HG03097 (cell line): ENCODE results near the gene IL4R.
A peak's percentile ranks its signal among the peaks of the same experiment; 100 is the strongest.

Experiments used
- ATAC-seq: cut with Tn5 transposase; IDR thresholded peaks from one replicate; pipeline ENCODE4 v1.9.1; 2021; ENCODE audit not compliant: unreplicated experiment, low FRiP score

Gene IL4R

DNA sequence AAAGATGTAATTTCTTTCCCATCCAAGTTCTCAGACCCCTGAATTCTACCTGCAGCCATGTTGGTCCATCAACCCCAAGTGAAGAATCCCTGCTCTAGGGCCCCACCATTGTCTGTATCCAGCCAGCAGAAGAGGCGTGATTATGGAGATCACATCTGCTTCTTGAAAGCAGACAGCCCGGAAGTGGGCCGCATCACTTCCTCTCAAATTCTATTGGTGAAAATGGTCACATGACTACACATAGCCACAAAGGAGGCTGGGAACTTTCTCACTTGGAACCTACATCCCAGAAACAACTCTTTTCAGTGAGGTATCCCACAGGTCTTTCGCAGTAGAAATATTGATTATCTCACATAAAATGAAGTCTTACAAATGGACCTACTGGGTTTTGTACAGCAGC, 40.1 kb downstream of the IL4R start:
- no peak for ATAC-seq

DNA sequence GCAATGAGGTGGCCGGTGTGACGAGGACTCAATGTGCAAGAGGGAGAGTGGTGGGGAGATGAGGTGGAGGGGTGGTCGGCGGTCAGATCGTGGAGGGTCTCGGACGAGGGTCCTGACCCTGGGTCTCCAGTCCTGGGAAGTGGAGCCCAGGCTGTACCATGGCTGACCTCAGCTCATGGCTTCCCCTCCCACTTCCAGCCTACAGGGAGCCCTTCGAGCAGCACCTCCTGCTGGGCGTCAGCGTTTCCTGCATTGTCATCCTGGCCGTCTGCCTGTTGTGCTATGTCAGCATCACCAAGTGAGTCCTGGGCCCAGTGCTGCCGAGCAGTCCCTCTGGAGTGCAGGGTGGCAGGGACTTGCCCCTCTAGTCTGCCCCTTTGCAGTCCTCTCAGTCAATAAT, 41.8 kb downstream of the IL4R start:
- no peak for ATAC-seq

DNA sequence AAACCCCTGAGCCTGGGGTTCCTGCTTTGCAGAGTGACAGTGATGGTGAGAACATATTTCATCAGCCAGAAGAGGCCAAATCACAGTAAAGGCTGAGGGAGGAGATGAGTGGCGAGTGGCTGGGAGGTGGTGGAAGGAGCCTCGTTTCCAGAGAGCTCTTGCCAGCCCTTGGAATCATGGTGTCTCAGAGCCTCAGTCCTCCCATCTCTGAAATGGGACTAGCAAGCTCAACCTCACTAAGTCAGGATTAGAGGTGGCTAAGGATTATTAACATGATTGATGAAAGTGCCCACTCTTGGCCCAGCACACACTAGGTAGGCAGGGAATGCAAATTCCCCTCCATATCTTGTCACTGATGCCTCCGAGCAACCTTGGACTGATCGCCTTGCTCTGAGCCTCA, 43.0 kb downstream of the IL4R start:
- ATAC-seq, result no peak

DNA sequence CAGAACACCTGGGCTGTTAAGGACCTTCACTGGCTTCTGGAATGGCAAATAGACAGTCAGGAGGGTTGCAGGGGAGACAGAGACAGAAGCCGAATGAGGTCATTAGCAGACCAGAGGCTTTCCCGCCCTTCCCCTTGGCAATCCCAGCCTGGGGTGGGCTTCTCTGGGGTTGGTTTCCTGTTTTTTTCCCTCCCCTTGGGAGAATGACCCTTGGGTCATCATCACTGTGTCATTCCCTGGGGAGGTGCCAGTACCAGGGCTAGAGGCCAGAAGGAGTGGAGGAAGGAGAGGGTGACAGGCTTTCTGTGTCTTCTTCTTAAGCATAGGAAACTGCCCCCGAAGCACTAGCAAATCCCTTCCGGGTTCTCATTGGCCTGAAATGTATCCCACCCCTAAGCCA, 45.3 kb downstream of the IL4R start:
- no peak for ATAC-seq

DNA sequence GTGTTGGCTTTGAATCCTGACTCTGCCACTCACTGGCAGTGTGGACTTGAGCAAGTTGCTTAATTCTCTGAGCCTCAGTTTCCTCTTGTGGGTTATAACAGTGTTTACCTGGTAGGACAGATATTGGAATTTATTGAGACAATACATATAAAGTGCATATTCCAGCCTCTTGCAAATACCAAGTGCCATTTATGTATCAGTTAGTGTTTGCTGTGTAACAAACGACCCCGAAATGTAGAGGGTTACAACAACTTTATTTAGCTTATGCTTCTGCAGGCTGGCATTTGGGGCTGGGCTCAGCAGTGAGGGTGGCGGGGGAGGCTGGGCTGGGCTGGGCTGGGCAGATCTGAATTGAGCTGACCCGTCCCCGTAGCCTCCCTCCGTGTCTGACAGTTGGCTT, 45.8 kb downstream of the IL4R start:
- no peak for ATAC-seq

DNA sequence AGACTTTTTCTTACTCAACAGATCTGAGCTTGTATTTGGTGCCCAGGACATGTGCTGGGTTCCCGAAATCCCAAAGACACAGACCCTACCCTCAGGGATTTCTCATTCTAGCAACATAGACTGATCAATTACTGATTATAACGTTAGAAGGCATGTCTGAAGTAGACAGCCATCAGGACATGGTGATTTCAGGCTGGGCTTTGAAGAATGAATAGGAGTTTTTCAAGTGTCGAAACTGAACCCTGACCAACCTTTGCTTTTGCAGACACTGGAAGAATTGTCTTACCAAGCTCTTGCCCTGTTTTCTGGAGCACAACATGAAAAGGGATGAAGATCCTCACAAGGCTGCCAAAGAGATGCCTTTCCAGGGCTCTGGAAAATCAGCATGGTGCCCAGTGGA, 48.2 kb downstream of the IL4R start:
- no peak for ATAC-seq

DNA sequence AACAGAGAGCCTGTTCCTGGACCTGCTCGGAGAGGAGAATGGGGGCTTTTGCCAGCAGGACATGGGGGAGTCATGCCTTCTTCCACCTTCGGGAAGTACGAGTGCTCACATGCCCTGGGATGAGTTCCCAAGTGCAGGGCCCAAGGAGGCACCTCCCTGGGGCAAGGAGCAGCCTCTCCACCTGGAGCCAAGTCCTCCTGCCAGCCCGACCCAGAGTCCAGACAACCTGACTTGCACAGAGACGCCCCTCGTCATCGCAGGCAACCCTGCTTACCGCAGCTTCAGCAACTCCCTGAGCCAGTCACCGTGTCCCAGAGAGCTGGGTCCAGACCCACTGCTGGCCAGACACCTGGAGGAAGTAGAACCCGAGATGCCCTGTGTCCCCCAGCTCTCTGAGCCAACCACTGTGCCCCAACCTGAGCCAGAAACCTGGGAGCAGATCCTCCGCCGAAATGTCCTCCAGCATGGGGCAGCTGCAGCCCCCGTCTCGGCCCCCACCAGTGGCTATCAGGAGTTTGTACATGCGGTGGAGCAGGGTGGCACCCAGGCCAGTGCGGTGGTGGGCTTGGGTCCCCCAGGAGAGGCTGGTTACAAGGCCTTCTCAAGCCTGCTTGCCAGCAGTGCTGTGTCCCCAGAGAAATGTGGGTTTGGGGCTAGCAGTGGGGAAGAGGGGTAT, 48.9 kb downstream of the IL4R start:
- ATAC-seq, result no peak

DNA sequence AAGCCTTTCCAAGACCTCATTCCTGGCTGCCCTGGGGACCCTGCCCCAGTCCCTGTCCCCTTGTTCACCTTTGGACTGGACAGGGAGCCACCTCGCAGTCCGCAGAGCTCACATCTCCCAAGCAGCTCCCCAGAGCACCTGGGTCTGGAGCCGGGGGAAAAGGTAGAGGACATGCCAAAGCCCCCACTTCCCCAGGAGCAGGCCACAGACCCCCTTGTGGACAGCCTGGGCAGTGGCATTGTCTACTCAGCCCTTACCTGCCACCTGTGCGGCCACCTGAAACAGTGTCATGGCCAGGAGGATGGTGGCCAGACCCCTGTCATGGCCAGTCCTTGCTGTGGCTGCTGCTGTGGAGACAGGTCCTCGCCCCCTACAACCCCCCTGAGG, 49.5 kb downstream of the IL4R start:
- no peak for ATAC-seq

DNA sequence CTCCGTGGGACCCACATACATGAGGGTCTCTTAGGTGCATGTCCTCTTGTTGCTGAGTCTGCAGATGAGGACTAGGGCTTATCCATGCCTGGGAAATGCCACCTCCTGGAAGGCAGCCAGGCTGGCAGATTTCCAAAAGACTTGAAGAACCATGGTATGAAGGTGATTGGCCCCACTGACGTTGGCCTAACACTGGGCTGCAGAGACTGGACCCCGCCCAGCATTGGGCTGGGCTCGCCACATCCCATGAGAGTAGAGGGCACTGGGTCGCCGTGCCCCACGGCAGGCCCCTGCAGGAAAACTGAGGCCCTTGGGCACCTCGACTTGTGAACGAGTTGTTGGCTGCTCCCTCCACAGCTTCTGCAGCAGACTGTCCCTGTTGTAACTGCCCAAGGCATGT, 50.0 kb downstream of the IL4R start:
- no peak for ATAC-seq

DNA sequence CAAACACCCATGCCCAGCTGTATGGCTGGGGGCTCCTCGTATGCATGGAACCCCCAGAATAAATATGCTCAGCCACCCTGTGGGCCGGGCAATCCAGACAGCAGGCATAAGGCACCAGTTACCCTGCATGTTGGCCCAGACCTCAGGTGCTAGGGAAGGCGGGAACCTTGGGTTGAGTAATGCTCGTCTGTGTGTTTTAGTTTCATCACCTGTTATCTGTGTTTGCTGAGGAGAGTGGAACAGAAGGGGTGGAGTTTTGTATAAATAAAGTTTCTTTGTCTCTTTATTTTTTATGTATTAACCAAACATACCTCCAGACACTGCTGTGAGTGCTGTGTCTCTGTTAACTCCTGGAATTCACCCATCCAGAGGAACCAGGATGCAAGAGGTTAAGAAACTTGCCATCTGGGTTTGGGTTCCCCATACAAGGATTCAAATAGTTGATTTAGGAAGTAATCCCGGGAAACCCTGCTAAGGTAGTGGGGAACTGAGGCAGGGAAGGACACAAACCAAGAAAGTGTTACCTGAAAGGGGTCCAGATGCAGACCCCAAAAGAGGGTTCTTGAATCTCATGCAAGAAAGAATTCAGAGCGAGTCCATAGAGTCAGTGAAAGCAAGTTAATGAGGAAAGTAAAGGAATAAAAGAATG, 50.8 kb downstream of the IL4R start:
- no peak for ATAC-seq

DNA sequence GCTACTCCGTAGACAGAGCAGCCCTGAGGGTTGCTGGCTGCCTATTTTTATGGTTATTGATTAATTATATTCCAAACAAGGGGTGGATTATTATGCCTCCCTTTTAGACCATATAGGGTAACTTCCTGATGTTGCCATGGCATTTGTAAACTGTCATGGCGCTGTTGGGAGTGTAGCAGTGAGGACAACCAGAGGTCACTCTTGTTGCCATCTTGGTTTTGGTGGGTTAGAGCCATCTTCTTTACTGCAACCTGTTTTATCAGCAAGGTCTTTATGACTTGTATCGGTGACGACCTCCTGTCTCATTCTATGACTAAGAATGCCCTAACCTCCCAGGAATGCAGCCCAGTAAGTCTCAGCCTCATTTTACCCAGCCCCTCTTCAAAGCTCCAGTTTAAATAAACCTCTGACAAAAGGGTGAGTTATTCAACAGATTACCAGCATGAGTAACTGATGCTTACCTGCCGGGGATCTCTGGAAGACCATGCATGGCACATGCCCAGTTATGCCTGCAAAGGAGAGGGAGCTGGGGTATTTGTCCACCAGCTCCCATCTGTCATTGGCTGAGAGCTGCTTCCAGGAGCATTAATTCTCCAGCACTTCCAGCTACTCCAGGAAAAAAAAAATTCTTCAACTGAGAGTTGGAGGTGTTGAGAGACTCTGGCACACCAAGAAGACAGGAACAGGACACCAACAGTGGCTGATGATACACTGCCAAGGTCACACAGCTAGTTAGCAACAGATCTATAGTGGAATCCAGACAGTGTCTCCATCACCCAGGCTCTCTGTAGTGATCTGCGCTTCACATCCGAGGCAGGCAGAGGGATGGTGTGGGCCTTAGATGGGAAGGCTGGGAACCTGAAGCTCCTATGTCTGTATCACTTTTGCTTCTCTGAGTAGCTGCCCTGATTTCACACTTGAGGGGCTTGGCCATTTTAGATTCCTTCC, 51.6 kb downstream of the IL4R start:
- no peak for ATAC-seq

DNA sequence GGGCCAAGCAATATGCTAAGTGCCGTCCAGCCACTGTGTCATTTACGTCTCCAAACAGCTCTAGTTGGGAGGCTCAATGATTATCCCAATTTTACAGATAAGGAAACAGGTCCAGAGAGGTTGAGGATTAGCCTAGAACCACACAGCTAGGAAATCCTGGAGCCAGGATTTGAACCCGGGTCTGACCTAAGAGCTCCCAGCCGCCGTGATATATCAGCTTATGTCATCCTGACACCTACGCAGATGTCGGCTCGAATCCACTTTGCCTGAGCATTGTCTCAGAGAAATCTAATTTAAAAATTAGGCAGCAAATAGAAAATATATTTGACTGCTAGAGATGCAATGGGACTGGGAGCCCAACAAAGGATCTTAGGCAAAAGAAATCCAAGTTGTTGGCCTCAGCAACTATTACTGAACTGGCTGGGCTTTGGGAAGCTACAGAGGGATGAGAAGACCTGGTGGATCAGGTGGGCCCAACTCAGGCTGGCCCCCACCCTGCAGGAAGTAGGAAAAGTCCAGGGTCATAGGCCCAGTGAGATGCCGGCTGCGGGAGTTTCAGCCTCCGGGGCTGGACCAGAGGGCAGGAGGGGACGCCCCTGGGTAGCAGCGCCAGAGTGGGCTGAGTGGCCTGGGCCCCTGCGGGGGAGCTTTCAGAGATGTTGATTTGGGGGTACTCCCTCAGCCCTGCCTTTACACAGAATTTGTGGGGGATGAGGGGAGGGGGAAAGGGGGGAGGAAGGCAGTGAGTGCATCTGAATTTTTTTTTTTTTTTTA, 53.1 kb downstream of the IL4R start:
- ATAC-seq, result peak; percentile 7

DNA sequence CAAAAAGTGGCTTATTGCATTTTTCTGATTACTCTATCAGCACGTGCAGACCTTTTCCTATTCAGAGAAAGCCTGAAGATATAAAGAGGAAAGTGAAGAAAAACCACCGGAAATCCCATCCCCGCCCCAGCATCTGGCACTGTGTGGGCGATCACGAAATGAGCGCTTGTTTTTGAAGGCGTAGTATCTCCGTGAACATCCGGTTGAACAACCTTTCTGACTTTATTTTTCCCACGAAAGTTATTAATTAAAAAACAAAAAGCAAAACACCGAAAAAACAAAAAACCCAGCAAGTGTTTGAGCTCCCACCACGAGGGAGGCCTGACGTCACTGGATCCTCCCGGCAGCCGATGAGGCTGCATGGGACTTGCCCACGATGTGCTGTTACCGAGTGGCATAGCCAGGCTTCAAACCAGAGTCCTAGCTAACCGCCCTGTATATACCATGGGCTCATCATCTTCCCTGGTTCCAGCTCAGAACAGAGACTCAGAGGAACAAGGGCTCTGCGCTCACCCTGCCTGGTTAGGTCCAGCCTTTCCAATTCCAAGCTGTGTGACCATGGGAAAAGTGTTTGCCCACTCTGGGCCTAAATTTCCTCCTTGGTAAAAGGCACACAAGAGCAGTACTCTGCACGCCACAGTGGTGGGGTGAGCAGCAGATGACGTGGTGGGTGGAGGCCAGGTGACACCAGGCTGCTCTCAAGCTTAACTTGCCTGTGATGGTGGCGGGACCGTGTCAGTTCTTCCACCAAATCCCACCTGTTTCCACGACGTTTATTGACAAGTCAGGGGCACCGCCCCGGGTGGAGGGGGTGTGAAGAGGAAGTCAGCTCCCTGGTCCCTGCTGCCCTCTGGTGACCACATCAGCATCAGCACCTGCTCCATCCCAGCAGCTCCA, 53.9 kb downstream of the IL4R start:
- ATAC-seq, result peak; percentile 77

DNA sequence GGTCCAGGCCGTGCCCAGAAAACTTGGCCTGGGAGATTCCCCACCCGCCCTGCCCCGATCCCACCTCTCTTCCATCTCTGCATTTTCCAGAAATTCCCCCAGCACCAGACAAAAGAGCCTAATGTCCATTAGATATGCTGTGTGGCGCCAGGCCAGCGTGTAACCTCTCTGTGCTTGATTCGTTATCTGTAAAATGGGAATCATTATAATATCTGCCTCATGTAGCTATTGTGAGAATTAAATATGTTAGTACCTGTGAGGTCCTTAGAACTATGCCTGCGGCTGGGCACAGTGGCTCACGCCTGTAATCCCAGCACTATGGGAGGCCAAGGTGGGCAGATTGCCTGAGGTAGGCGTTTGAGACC, 54.6 kb downstream of the IL4R start:
- ATAC-seq, result no peak

DNA sequence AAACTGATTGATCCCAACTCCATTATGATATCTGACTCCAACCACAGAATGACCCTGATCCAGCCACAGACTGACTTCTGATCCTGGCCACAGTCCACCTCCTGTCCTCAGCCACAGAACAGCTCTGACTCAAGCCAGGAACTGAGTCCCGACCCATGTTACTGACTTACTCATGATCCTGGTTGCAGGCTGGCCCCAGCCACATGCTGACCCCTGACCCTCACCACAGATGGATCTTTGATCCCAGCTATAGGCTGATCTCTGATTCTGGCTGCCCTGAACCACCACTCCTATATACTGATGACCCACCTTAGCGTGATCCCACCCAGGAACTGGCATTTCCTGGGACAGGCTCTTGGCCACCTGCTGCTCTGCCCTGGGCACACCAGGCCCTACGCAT, 56.0 kb downstream of the IL4R start:
- no peak for ATAC-seq

DNA sequence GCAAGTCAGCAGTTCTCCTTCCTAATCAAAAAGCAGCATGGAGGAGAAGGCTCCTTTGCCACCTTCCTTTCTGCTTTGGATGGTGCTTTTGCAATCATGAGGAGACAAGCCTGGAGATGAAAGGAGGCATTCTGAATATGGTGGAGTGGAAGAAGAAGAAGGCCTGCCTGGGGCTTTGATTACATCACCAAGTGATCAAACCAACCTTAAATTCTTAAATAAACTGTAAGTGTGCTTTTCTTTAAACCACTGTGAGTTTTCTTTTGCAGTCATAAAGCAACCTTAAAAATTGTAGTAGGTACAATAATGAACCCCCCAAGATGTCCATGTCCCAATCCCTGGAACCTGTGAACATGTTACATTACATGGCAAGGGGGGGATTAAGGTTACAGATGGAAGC, 56.5 kb downstream of the IL4R start:
- no peak for ATAC-seq

DNA sequence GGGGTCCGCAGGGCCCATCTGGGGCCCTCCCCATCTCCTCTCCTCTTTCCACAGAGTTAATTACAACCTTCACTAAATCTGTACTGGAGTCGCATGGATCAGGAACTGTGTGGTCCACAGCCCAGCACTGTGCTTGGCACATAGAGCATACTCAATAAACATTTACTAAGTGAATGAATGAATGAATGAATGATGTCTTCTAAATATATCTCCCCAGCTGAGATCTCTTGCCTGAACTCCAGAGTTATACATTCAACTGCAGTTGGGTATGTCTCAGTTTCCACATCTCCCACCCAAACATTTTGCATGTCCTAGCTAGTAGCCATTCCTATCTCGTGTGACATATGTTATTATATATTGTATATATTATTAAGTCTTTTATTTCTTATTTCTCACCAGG, 59.5 kb downstream of the IL4R start:
- no peak for ATAC-seq

DNA sequence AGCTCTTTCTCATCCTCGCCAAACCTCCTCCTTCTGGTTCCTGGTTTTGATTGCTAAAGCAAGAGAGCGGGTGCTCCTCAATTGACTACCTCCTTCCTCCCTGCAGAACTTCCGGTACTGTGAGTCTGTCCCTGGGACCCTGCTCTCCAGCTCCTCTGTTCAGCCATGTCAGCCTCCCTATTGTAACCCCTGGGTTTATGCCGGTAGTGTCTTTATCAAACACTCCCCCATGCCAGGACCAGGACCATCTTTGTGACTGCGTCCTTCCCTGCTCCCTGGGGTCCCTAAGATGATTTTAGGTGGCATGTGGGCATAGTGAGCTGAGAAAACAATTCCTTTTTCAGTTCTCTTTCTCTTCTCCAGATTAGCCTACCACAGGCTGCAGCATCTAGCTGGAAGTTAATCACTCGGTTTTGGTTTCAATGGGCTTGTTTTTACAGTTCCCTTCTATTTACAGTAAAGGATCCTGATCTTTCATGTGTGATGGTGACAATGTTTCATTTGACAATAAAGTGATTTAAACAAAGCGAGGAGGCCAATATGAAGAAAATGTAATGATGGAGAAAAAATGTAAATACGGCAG, 60.5 kb downstream of the IL4R start:
- peak; percentile 28 for ATAC-seq

DNA sequence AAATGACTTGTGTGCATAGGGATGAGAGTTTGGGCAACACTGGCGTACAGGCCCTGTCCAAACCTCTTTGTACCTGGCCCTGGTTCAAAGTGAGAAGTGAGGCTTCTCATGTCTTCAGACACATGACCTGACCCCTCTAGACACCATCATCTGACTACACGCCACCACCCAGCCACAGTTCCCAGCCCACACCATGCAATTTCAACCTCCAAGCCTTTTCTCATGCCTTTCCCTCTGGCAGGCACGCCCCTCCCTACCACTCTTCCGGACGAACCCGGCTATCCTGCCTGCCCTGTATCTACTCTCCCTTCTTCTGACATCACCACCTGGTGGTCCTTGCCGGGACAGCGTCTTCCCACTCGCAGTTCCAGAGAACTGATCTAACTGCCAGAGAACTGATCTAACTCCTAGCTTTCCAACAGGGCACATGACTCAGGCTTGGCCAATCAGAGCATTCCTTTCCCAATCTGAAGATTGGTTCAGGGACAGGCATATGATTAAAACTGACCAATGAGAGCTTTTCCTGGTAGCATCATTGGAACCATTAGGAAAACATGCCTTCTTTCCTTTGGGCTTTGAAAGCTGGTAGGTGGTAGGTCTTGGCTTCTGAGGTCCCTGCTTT, 61.1 kb downstream of the IL4R start:
- ATAC-seq, result peak; percentile 45
